ENCODE measurements around the gene CLDND2.

DNA sequence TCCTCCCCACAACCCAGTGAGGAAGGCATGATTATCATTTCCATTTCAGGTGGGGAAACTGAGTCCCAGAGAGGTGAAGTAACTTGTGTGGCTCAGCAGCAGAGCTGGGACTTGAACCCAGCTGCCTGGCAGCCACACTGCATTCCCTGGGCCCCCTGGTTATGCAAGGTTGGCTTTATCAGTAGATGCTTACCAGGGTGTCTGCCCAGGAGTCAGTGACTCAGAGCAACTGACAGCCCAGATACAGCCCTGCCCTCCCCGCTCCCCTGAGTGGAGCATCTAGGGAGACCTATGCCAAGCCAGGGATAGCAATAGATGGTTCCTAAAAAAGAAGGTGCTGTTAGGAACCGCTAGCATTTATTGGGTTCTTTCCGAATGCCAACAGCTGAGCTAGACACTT lies 51.4 kb downstream of the CLDND2 start:
- TF ChIP-seq, protein P1, sequence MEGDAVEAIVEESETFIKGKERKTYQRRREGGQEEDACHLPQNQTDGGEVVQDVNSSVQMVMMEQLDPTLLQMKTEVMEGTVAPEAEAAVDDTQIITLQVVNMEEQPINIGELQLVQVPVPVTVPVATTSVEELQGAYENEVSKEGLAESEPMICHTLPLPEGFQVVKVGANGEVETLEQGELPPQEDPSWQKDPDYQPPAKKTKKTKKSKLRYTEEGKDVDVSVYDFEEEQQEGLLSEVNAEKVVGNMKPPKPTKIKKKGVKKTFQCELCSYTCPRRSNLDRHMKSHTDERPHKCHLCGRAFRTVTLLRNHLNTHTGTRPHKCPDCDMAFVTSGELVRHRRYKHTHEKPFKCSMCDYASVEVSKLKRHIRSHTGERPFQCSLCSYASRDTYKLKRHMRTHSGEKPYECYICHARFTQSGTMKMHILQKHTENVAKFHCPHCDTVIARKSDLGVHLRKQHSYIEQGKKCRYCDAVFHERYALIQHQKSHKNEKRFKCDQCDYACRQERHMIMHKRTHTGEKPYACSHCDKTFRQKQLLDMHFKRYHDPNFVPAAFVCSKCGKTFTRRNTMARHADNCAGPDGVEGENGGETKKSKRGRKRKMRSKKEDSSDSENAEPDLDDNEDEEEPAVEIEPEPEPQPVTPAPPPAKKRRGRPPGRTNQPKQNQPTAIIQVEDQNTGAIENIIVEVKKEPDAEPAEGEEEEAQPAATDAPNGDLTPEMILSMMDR (IDR thresholded peaks at IDR 0.05): no peak
- TF ChIP-seq POLR2A (IDR thresholded peaks at IDR 0.05): no peak

Data from adrenal gland (tissue), 5 donors.